ENCODE results near the gene PLEKHN1. TPM values are rescaled to one million over a fixed set of nuclear protein-coding genes. Genes with fewer than 3 reads are reported as not detected.
"Not testable (repeated sequence)": the region's sequence is repeated elsewhere in the genome, so short reads cannot be mapped to it uniquely, and the experiment has no call there.

Gene PLEKHN1
- total RNA-seq, 2 donors from 2014 or later: 3.4 to 4.3 TPM

GRCh38 chr1:974687-975328 is 8.5 kb downstream of the PLEKHN1 start:
- no peaks in the 10 kb centered on the region for H3K9me3 ChIP-seq (ENCODE audit: control insufficient read depth, low read length, poor library complexity, severe bottlenecking)
- Mint-ChIP-seq H3K4me1 (peaks cover 9% of the 10 kb centered on the region), H3K36me3 (ENCODE audit: low read depth) (no peaks in the 10 kb centered on the region), H3K27me3 (peaks cover 5% of the 10 kb centered on the region), H3K4me3 (no peak overlapping the region), H3K27ac (no peak overlapping the region)
- ATAC-seq (no peak), DNase-seq (no peak)

DNA sequence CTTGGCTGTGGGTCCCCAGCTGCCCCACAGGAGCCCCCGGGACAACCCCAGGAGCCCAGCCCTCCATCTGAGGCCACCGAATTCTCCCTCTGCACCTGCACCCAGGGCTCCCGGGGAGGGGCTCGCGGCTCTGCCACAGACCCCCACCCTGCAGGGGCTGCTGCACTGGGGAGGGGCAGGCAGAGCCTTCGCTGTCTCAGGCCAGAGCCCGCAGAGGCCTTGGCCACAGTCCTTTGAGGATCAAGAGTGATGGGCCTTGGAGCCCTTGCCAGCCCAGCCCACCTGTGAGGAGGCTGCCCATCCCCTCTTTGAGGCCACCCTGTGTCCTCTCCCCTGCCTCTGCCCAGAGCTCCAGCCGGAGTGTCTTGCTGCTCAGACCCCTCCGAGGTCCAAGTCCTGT is 9.1 kb downstream of the PLEKHN1 start:
- no peaks in the 10 kb centered on the region for H3K9me3 ChIP-seq (ENCODE audit: control insufficient read depth, low read length, poor library complexity, severe bottlenecking)
- no peak for ATAC-seq
- Mint-ChIP-seq H3K36me3 (ENCODE audit: low read depth) (no peaks in the 10 kb centered on the region), H3K27me3 (peaks cover 5% of the 10 kb centered on the region), H3K4me3 (peak overlapping the region; percentile 45), H3K27ac (no peak overlapping the region), H3K4me1 (peaks cover 9% of the 10 kb centered on the region)
- no peak for DNase-seq

- DNase-seq (peak; percentile 36 to 57 (median 49)), ATAC-seq (peak; percentile 89)
- Mint-ChIP-seq H3K27ac (no peak overlapping the region), H3K36me3 (ENCODE audit: low read depth) (no peaks in the 10 kb centered on the region), H3K4me1 (peaks cover 9% of the 10 kb centered on the region), H3K4me3 (peak overlapping the region; percentile 45), H3K27me3 (peaks cover 5% of the 10 kb centered on the region)
- no peaks in the 10 kb centered on the region for H3K9me3 ChIP-seq (ENCODE audit: control insufficient read depth, low read length, poor library complexity, severe bottlenecking)
These were observed 9.8 kb downstream of the PLEKHN1 start for GRCh38 chr1:975896-976683.

DNA sequence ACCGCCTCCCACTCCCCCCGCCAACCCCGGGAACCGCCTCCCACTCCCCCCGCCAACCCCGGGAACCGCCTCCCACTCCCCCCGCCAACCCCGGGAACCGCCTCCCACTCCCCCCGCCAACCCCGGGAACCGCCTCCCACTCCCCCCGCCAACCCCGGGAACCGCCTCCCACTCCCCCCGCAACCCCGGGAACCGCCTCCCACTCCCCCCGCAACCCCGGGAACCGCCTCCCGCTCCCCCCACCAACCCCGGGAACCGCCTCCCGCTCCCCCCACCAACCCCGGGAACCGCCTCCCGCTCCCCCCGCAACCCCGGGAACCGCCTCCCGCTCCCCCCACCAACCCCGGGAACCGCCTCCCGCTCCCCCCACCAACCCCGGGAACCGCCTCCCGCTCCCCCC is 10.5 kb downstream of the PLEKHN1 start:
- ATAC-seq; H3K27ac Mint-ChIP-seq; H3K4me1 Mint-ChIP-seq; H3K9me3 ChIP-seq (ENCODE audit: control insufficient read depth, low read length, poor library complexity, severe bottlenecking); DNase-seq; H3K36me3 Mint-ChIP-seq (ENCODE audit: low read depth); H3K4me3 Mint-ChIP-seq; H3K27me3 Mint-ChIP-seq: not testable (repeated sequence)

GRCh38 chr1:978069-978834 is 12.0 kb downstream of the PLEKHN1 start:
- DNase-seq (no peak), ATAC-seq (no peak)
- H3K36me3 Mint-ChIP-seq (ENCODE audit: low read depth): no peaks in the 10 kb centered on the region
- H3K4me3 Mint-ChIP-seq: peak overlapping the region; percentile 56
- H3K4me1 Mint-ChIP-seq: peaks cover 9% of the 10 kb centered on the region
- no peaks in the 10 kb centered on the region for H3K9me3 ChIP-seq (ENCODE audit: control insufficient read depth, low read length, poor library complexity, severe bottlenecking)
- no peak overlapping the region for H3K27ac Mint-ChIP-seq
- peaks cover 17% of the 10 kb centered on the region for H3K27me3 Mint-ChIP-seq

GRCh38 chr1:978835-979743 is 12.8 kb downstream of the PLEKHN1 start:
- Mint-ChIP-seq H3K36me3 (ENCODE audit: low read depth) (no peaks in the 10 kb centered on the region), H3K27ac (no peak overlapping the region), H3K27me3 (peaks cover 24% of the 10 kb centered on the region), H3K4me1 (peaks cover 9% of the 10 kb centered on the region), H3K4me3 (no peak overlapping the region)
- H3K9me3 ChIP-seq (ENCODE audit: control insufficient read depth, low read length, poor library complexity, severe bottlenecking): no peaks in the 10 kb centered on the region
- ATAC-seq (no peak), DNase-seq (no peak)

- H3K27me3 Mint-ChIP-seq: peaks cover 24% of the 10 kb centered on the region
- H3K27ac Mint-ChIP-seq: no peak overlapping the region
- H3K4me1 Mint-ChIP-seq: peaks cover 9% of the 10 kb centered on the region
- no peak overlapping the region for H3K4me3 Mint-ChIP-seq
- no peak for ATAC-seq
- H3K36me3 Mint-ChIP-seq (ENCODE audit: low read depth): no peaks in the 10 kb centered on the region
- no peaks in the 10 kb centered on the region for H3K9me3 ChIP-seq (ENCODE audit: control insufficient read depth, low read length, poor library complexity, severe bottlenecking)
- DNase-seq: no peak
These were observed 13.4 kb downstream of the PLEKHN1 start for GRCh38 chr1:979744-980072.

- no peak overlapping the region for H3K4me3 Mint-ChIP-seq
- H3K9me3 ChIP-seq (ENCODE audit: control insufficient read depth, low read length, poor library complexity, severe bottlenecking): no peaks in the 10 kb centered on the region
- H3K27me3 Mint-ChIP-seq: peaks cover 27% of the 10 kb centered on the region
- no peaks in the 10 kb centered on the region for H3K36me3 Mint-ChIP-seq (ENCODE audit: low read depth)
- H3K4me1 Mint-ChIP-seq: peaks cover 9% of the 10 kb centered on the region
- DNase-seq (no peak), ATAC-seq (no peak)
- H3K27ac Mint-ChIP-seq: no peak overlapping the region
These were observed 13.9 kb downstream of the PLEKHN1 start for GRCh38 chr1:980137-980571.

DNA sequence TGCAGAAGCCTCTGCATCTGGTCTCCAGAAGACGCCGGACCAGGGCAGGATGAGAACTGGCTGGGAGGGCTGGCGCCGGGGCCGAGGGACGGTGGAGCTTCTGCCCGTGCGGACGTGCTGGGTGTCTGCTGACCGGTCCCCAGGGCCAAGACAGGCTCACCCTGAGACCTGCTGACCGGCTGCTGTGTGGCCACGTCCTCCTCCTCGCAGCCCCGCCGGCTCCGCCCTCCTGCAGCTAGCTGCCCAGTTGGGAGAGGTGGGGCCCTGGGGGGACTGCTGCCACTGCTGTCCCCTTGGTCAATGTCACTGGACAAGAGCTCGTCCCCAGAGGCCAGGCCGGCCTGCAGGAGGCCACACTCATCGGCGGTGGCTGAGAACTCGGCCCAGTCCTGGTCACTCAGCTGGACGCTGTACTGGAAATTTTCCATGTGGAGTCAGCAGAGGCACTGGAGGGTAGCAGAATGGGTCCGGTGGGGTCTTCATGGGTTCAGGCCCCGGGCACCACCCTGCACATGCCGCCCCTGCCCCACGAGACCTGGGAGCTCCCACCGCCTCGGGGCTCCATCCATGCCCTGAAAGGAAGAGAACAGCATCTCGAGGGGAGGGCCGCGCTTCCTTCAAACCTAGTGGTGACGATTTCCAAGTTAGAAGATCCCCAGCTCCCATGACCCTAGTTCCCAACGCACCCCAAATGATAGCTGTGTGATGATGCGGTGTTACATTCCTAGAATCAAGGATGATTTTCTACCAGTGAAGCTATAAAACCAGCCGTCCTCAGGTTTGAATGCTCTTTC is 14.5 kb downstream of the PLEKHN1 start:
- peaks cover 30% of the 10 kb centered on the region for H3K27me3 Mint-ChIP-seq
- H3K9me3 ChIP-seq (ENCODE audit: control insufficient read depth, low read length, poor library complexity, severe bottlenecking): no peaks in the 10 kb centered on the region
- DNase-seq (no peak), ATAC-seq (no peak)
- no peaks in the 10 kb centered on the region for H3K36me3 Mint-ChIP-seq (ENCODE audit: low read depth)
- H3K4me1 Mint-ChIP-seq: peaks cover 5% of the 10 kb centered on the region
- no peak overlapping the region for H3K4me3 Mint-ChIP-seq
- no peak overlapping the region for H3K27ac Mint-ChIP-seq

DNA sequence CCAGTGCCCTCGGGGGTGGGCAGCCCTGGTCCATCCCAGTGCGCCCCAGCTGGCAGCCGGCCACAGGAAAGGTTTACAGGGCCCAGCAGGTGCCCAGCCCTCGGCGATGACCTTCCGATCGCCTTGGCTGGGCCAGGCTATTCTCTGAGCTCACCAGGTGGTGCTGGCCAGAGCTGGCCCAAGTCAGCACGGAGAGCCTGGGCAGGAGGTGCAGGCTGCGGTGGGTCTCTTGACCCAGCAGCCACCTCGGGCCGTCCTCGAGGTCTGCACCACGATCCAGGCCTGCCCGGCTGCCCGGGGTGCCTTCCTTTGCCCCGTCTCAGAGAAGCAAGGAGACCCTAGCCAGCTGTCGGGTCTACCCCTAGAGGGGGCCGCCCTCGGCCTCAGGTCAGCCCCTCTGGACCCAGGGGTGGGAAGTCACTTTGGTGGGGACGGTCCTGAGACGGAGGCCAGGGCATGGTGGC is 15.2 kb downstream of the PLEKHN1 start:
- no peak for ATAC-seq
- Mint-ChIP-seq H3K4me1 (peaks cover 3% of the 10 kb centered on the region), H3K36me3 (ENCODE audit: low read depth) (no peaks in the 10 kb centered on the region), H3K27ac (no peak overlapping the region), H3K4me3 (no peak overlapping the region), H3K27me3 (peaks cover 35% of the 10 kb centered on the region)
- H3K9me3 ChIP-seq (ENCODE audit: control insufficient read depth, low read length, poor library complexity, severe bottlenecking): no peaks in the 10 kb centered on the region
- peak in 1 of 3 donors; percentile 10 for DNase-seq

- H3K4me1 Mint-ChIP-seq: peaks cover 3% of the 10 kb centered on the region
- no peaks in the 10 kb centered on the region for H3K36me3 Mint-ChIP-seq (ENCODE audit: low read depth)
- no peaks in the 10 kb centered on the region for H3K9me3 ChIP-seq (ENCODE audit: control insufficient read depth, low read length, poor library complexity, severe bottlenecking)
- peaks cover 36% of the 10 kb centered on the region for H3K27me3 Mint-ChIP-seq
- DNase-seq (no peak), ATAC-seq (no peak)
- no peak within 1 kb of the TSS for H3K27ac Mint-ChIP-seq
- H3K4me3 Mint-ChIP-seq: no peak within 1 kb of the TSS
These were observed 15.8 kb downstream of the PLEKHN1 start, which contains the start of gene PERM1 for GRCh38 chr1:981955-982558. TSS of gene PERM1 (minus strand) at chr1:982093. CDS start at chr1:981029, 1,064 bp downstream.

All from T-helper 17 cell (primary cell).